Kidney epithelial cell (primary cell): ENCODE measurements around the gene TRMT11. TPM values are rescaled to one million over a fixed set of nuclear protein-coding genes. Genes with fewer than 3 reads are reported as not detected.

ENCODE experiments used
- DNase-seq: peaks from one replicate; pipeline ENCODE4 v3.0.0-alpha.2; 2010; ENCODE audit warnings: low read depth
- H3K27me3 ChIP-seq: 2 replicates; pipeline ENCODE4 v1.6.0; 2011; ENCODE audit warnings: low read length; ENCODE audit not compliant: control insufficient read depth, insufficient read depth
- H3K36me3 ChIP-seq: 2 replicates; pipeline ENCODE4 v1.5.1; 2011; ENCODE audit warnings: low read length; ENCODE audit not compliant: control insufficient read depth, insufficient read depth
- H3K4me3 ChIP-seq: 2 replicates; pipeline ENCODE4 v1.5.1; 2011; ENCODE audit warnings: low read depth, mild to moderate bottlenecking, control low read depth, low read length
- CTCF ChIP-seq: IDR thresholded peaks from 2 replicates; pipeline ENCODE4 v1.5.1; 2011; ENCODE audit warnings: mild to moderate bottlenecking, moderate library complexity, low read length, control low read depth, inconsistent platforms; ENCODE audit not compliant: insufficient read depth, poor library complexity, severe bottlenecking
- total RNA-seq: library from RNA; depleted of rRNA; stranded (reverse); fragments of >200 nt; gene quantifications from 2 replicates; pipeline ENCODE4 v1.2.3, GENCODE V29; 2015

Gene TRMT11
- total RNA-seq, 1 donor from 2014 or later: 18.8 TPM

- TF ChIP-seq CTCF: no peak
- no peaks in the 10 kb centered on the region for H3K27me3 ChIP-seq
- no peak for DNase-seq
- no peak overlapping the region for H3K4me3 ChIP-seq
- no peaks in the 10 kb centered on the region for H3K36me3 ChIP-seq
These were observed 91.8 kb downstream of the TRMT11 start for GRCh38 chr6:126077810-126078776.

GRCh38 chr6:126083875-126084274 is 97.5 kb downstream of the TRMT11 start:
- Histone ChIP-seq H3K36me3 (no peaks in the 10 kb centered on the region), H3K4me3 (no peak overlapping the region), H3K27me3 (no peaks in the 10 kb centered on the region)
- DNase-seq: no peak
- no peak for TF ChIP-seq CTCF

- no peaks in the 10 kb centered on the region for H3K27me3 ChIP-seq
- H3K4me3 ChIP-seq: no peak overlapping the region
- TF ChIP-seq CTCF: no peak
- H3K36me3 ChIP-seq: no peaks in the 10 kb centered on the region
- no peak for DNase-seq
These were observed 100.2 kb downstream of the TRMT11 start for GRCh38 chr6:126086560-126086959.

Other genes starting within 250 kb of the TRMT11 start
- 0.25 and 1.7 TPM in 2 replicates for gene HEY2, start 236.9 kb upstream of the TRMT11 start, total RNA-seq
- 21.1 and 21.8 TPM in 2 replicates for gene NCOA7, start 195.6 kb upstream of the TRMT11 start, total RNA-seq
- gene HINT3, start 29.8 kb upstream of the TRMT11 start, total RNA-seq: 25.5 and 30.5 TPM in 2 replicates